NCI-H2107 treated with DMSO at 0.1 percent for 48 hours (cell line): ENCODE measurements around the gene RAPSN.

Experiments used
- DNase-seq: peaks from one replicate; lab custom pipeline; 2025; ENCODE audit not compliant: unreplicated experiment; lab: John Stamatoyannopoulos, UW

Gene RAPSN

GRCh38 chr11:47448566-47449427 lies at the start of gene RAPSN:
Gene RAPSN, minus strand, starts transcription at chr11:47449136. Its CDS starts 172 bp downstream, at chr11:47448964.
- no peak for DNase-seq

- no peak for DNase-seq
These were observed 49.2 kb upstream of the RAPSN start for GRCh38 chr11:47498149-47498548.

- no peak for DNase-seq
These were observed 47.9 kb upstream of the RAPSN start for GRCh38 chr11:47496808-47497207.

GRCh38 chr11:47495856-47496217 lies 46.9 kb upstream of the RAPSN start:
- no peak for DNase-seq

GRCh38 chr11:47495011-47495855 lies 46.3 kb upstream of the RAPSN start:
- no peak for DNase-seq

GRCh38 chr11:47489395-47489755 lies 40.4 kb upstream of the RAPSN start:
- DNase-seq = no peak

- no peak for DNase-seq
These were observed 39.9 kb upstream of the RAPSN start for GRCh38 chr11:47488674-47489394.

- no peak for DNase-seq
These were observed 39.2 kb upstream of the RAPSN start for GRCh38 chr11:47488111-47488510.

GRCh38 chr11:47487421-47487820 lies 38.5 kb upstream of the RAPSN start:
- no peak for DNase-seq

- no peak for DNase-seq
These were observed 36.2 kb upstream of the RAPSN start for GRCh38 chr11:47485107-47485506.

GRCh38 chr11:47483457-47483856 lies 34.5 kb upstream of the RAPSN start:
- no peak for DNase-seq

GRCh38 chr11:47480762-47481161 lies 31.8 kb upstream of the RAPSN start:
- DNase-seq = no peak

- no peak for DNase-seq
These were observed 29.9 kb upstream of the RAPSN start for GRCh38 chr11:47478651-47479329.

GRCh38 chr11:47477753-47478152 lies 28.8 kb upstream of the RAPSN start:
- no peak for DNase-seq

- no peak for DNase-seq
These were observed 28.4 kb upstream of the RAPSN start for GRCh38 chr11:47477323-47477722.

GRCh38 chr11:47470671-47471070 lies 21.7 kb upstream of the RAPSN start:
- no peak for DNase-seq

- DNase-seq = no peak
These were observed 20.6 kb upstream of the RAPSN start for GRCh38 chr11:47469361-47470179.

GRCh38 chr11:47468598-47469214 lies 19.8 kb upstream of the RAPSN start:
- no peak for DNase-seq

GRCh38 chr11:47467357-47467756 lies 18.4 kb upstream of the RAPSN start:
- DNase-seq = peak; percentile 91
